H9 (cell line): ENCODE results near the gene MZB1. TPM values are rescaled to one million over a fixed set of nuclear protein-coding genes. Genes with fewer than 3 reads are reported as not detected.

Source experiments
- DNase-seq: peaks from one replicate; pipeline ENCODE4 v3.0.0-alpha.2; 2017
- H2AFZ ChIP-seq: one replicate; pipeline ENCODE4 v1.6.1; 2013; ENCODE audit warnings: mild to moderate bottlenecking, low read length, control low read depth, moderate library complexity
- H2AK5ac ChIP-seq: 2 replicates; pipeline ENCODE4 v1.6.1; 2013; ENCODE audit warnings: low read length, control low read depth, mixed read lengths; ENCODE audit not compliant: insufficient read length
- H2BK120ac ChIP-seq: one replicate; pipeline ENCODE4 v1.6.1; 2013; ENCODE audit warnings: low read depth, mild to moderate bottlenecking, low read length, control low read depth, inconsistent platforms; ENCODE audit not compliant: poor library complexity, severe bottlenecking
- H2BK12ac ChIP-seq: 2 replicates; pipeline ENCODE4 v1.6.1; 2013; ENCODE audit warnings: low read length, control low read depth, mixed read lengths, low read depth; ENCODE audit not compliant: insufficient read length
- H2BK15ac ChIP-seq: 2 replicates; pipeline ENCODE4 v1.6.1; 2013; ENCODE audit warnings: low read depth, low read length, control low read depth
- H2BK20ac ChIP-seq: one replicate; pipeline ENCODE4 v1.6.1; 2013; ENCODE audit warnings: low read depth, mild to moderate bottlenecking, low read length, control low read depth, inconsistent platforms; ENCODE audit not compliant: poor library complexity, severe bottlenecking
- H2BK5ac ChIP-seq: 2 replicates; pipeline ENCODE4 v1.6.1; 2013; ENCODE audit warnings: low read length, control low read depth, mixed read lengths; ENCODE audit not compliant: insufficient read length
- H3K14ac ChIP-seq: 2 replicates; pipeline ENCODE4 v1.6.1; 2013; ENCODE audit warnings: low read length, control low read depth; ENCODE audit not compliant: insufficient read depth
- H3K18ac ChIP-seq: 2 replicates; pipeline ENCODE4 v1.6.1; 2013; ENCODE audit warnings: low read depth, mild to moderate bottlenecking, mixed read lengths, low read length, control low read depth; ENCODE audit not compliant: insufficient read length
- H3K23ac ChIP-seq: 2 replicates; pipeline ENCODE4 v1.6.1; 2013; ENCODE audit warnings: low read length, control low read depth, mixed read lengths, low read depth; ENCODE audit not compliant: insufficient read length
- H3K23me2 ChIP-seq: 2 replicates; pipeline ENCODE4 v1.6.1; 2013; ENCODE audit warnings: low read depth, mild to moderate bottlenecking, mixed read lengths, low read length, control low read depth; ENCODE audit not compliant: insufficient read length, poor library complexity, severe bottlenecking
- H3K27ac ChIP-seq: 2 replicates; pipeline ENCODE4 v1.5.1; 2013; ENCODE audit warnings: low read length, control low read depth, mixed read lengths, low read depth; ENCODE audit not compliant: insufficient read length
- H3K27me3 ChIP-seq: 2 replicates; pipeline ENCODE4 v1.6.1; 2013; ENCODE audit warnings: low read length, control low read depth, inconsistent platforms; ENCODE audit not compliant: insufficient read depth
- H3K4ac ChIP-seq: 2 replicates; pipeline ENCODE4 v1.6.1; 2013; ENCODE audit warnings: low read depth, mild to moderate bottlenecking, control low read depth, inconsistent platforms, low read length, moderate library complexity
- H3K4me1 ChIP-seq: 2 replicates; pipeline ENCODE4 v1.6.1; 2013; ENCODE audit warnings: low read length, control low read depth, inconsistent platforms; ENCODE audit not compliant: insufficient read depth
- H3K4me2 ChIP-seq: 2 replicates; pipeline ENCODE4 v1.6.1; 2013; ENCODE audit warnings: low read length, control low read depth, mixed read lengths; ENCODE audit not compliant: insufficient read length, insufficient read depth
- H3K56ac ChIP-seq: 2 replicates; pipeline ENCODE4 v1.6.1; 2013; ENCODE audit warnings: low read depth, mild to moderate bottlenecking, mixed read lengths, low read length, control low read depth; ENCODE audit not compliant: insufficient read length
- H3K79me1 ChIP-seq: 2 replicates; pipeline ENCODE4 v1.6.1; 2013; ENCODE audit warnings: low read depth, mild to moderate bottlenecking, moderate library complexity, low read length, control low read depth, inconsistent platforms; ENCODE audit not compliant: insufficient read depth, poor library complexity, severe bottlenecking
- H3K79me2 ChIP-seq: 2 replicates; pipeline ENCODE4 v1.6.1; 2013; ENCODE audit warnings: low read length, control low read depth, inconsistent platforms; ENCODE audit not compliant: insufficient read depth
- H3K9ac ChIP-seq: 2 replicates; pipeline ENCODE4 v1.6.1; 2013; ENCODE audit warnings: low read length, control low read depth, mixed read lengths; ENCODE audit not compliant: insufficient read length; ENCODE audit errors: extremely low read depth
- H3K9me3 ChIP-seq: one replicate; pipeline ENCODE4 v1.6.1; 2013; ENCODE audit warnings: low read depth, low read length, inconsistent platforms; ENCODE audit not compliant: control insufficient read depth
- H3T11ph ChIP-seq: one replicate; pipeline ENCODE4 v1.6.1; 2013; ENCODE audit warnings: mild to moderate bottlenecking, low read length, control low read depth, inconsistent platforms
- H4K20me1 ChIP-seq: one replicate; pipeline ENCODE4 v1.6.1; 2013; ENCODE audit not compliant: control insufficient read depth, insufficient read length, insufficient read depth
- H4K5ac ChIP-seq: 2 replicates; pipeline ENCODE4 v1.6.1; 2013; ENCODE audit warnings: low read depth, mild to moderate bottlenecking, mixed read lengths, low read length, control low read depth; ENCODE audit not compliant: insufficient read length
- H4K8ac ChIP-seq: replicated peaks from 2 replicates; pipeline ENCODE4 v1.6.1; 2013; ENCODE audit warnings: low read length, control low read depth, mixed read lengths, low read depth; ENCODE audit not compliant: insufficient read length
- H4K91ac ChIP-seq: 2 replicates; pipeline ENCODE4 v1.6.1; 2013; ENCODE audit warnings: low read depth, mild to moderate bottlenecking, moderate library complexity, mixed read lengths, low read length, control low read depth; ENCODE audit not compliant: insufficient read length
- H3K27ac Mint-ChIP-seq, 3 experiments: 2 replicates in 2 of 3; 3 replicates in 1 of 3; pipeline ENCODE4 v1.8.0; 2020 to 2021; ENCODE audit warnings: mixed read lengths in 3 of 3, mild to moderate bottlenecking in 1 of 3, moderate library complexity in 1 of 3
- H3K27me3 Mint-ChIP-seq: 2 replicates; pipeline ENCODE4 v1.8.0; 2021; ENCODE audit warnings: low read depth, mild to moderate bottlenecking, moderate library complexity, mixed read lengths
- H3K36me3 Mint-ChIP-seq, 3 experiments: 2 replicates in 2 of 3; 3 replicates in 1 of 3; pipeline ENCODE4 v1.8.0; 2020 to 2021; ENCODE audit warnings: low read depth in 3 of 3, mixed read lengths in 3 of 3; ENCODE audit not compliant: insufficient read depth in 1 of 3
- H3K4me1 Mint-ChIP-seq, 2 experiments: 2 replicates each; pipeline ENCODE4 v1.8.0; 2020; ENCODE audit warnings: mixed read lengths in 2 of 2
- H3K4me3 Mint-ChIP-seq, 2 experiments: 2 replicates in 1 of 2; 3 replicates in 1 of 2; pipeline ENCODE4 v1.8.0; 2020 to 2021; ENCODE audit warnings: mild to moderate bottlenecking in 2 of 2, mixed read lengths in 2 of 2, moderate library complexity in 1 of 2
- H3K9me3 Mint-ChIP-seq, 2 experiments: 2 replicates in 1 of 2; 3 replicates in 1 of 2; pipeline ENCODE4 v1.8.0; 2020; ENCODE audit warnings: mild to moderate bottlenecking in 2 of 2, mixed read lengths in 2 of 2, moderate library complexity in 1 of 2
- CTCF ChIP-seq: fragments of 200-600 bp; sonication (generic); conservative IDR thresholded peaks from 3 replicates; pipeline ENCODE4 v1.8.0; 2021; ENCODE audit warnings: antibody characterized with exemption, mild to moderate bottlenecking
- WGBS: extraction: QIAGEN DNeasy Blood & Tissue Kit; methylation state at CpG from one replicate; pipeline ENCODE4 v1.1.7; 2013; ENCODE audit warnings: missing lambda C conversion rate, low lambda C conversion rate, mixed read lengths; ENCODE audit not compliant: insufficient read length; ENCODE audit errors: extremely low coverage; 5-methylcytosine and 5-hydroxymethylcytosine counted together
- total RNA-seq: library from RNA; stranded (reverse); gene quantifications from 2 replicates; pipeline ENCODE4 v1.2.1, GENCODE V29; 2021

The MZB1 gene
- total RNA-seq, 1 experiment from 2014 or later = 0.31 TPM

- Histone ChIP-seq H3K4me1 (peaks cover 2% of the 10 kb centered on the region; the same call in 1 of the 2 replicates), H3K23me2 (peaks cover 5% of the 10 kb centered on the region), H3K18ac (peak within 1 kb of the TSS; percentile 99), H3K27me3 (no peaks in the 10 kb centered on the region), H3T11ph (no peak within 1 kb of the TSS), H4K20me1 (no peaks in the 10 kb centered on the region), H4K91ac (no peak within 1 kb of the TSS), H3K4ac (no peak within 1 kb of the TSS), H2BK15ac (no peak within 1 kb of the TSS), H3K9me3 (no peaks in the 10 kb centered on the region), H2BK12ac (no peak within 1 kb of the TSS), H2BK5ac (no peak within 1 kb of the TSS), H2BK20ac (no peak within 1 kb of the TSS), H3K79me1 (no peaks in the 10 kb centered on the region), H4K5ac (peak within 1 kb of the TSS; percentile 67), H3K23ac (no peak within 1 kb of the TSS), H2AK5ac (no peak within 1 kb of the TSS), H3K4me2 (peak within 1 kb of the TSS; percentile 89), H3K79me2 (0 out of 2 replicates have a peak, but pooled peaks cover 2% of the 10 kb centered on the region), H4K8ac (no peak within 1 kb of the TSS), H2AFZ (peak within 1 kb of the TSS; percentile 66), H3K27ac (peak within 1 kb of the TSS; percentile 25), H3K9ac (peak within 1 kb of the TSS; percentile 92), H3K56ac (no peak within 1 kb of the TSS), H3K14ac (peak within 1 kb of the TSS; percentile 97), H2BK120ac (no peak within 1 kb of the TSS)
- TF ChIP-seq CTCF = no peak
- Mint-ChIP-seq H3K27ac (peak within 1 kb of the TSS; percentile 98 to 100 (median 99)), H3K4me1 (peaks cover 21 to 24% of the 10 kb centered on the region in 2 experiments), H3K27me3 (peaks cover 3% of the 10 kb centered on the region), H3K36me3 (peaks cover 5 to 24% (median 13%) of the 10 kb centered on the region in 3 experiments; a peak in 6 of 7 replicates), H3K9me3 (no peaks in the 10 kb centered on the region), H3K4me3 (peak within 1 kb of the TSS; percentile 95 to 96)
- DNase-seq = peak; percentile 97
- no CpG with 5 or more reads among the region's 49 CpGs for WGBS
Observed at GRCh38 chr5:139439013-139439903, 49.5 kb upstream of the MZB1 start, which contains the start of gene DNAJC18. Gene DNAJC18, minus strand, starts transcription at chr5:139439525. Its CDS starts 80 bp downstream, at chr5:139439445.
